H1 (cell line): ENCODE data around the gene ARHGAP24. TPM values are rescaled to one million over a fixed set of nuclear protein-coding genes. Genes with fewer than 3 reads are reported as not detected.

Experiments used
- CTCF ChIA-PET: fragments of 300-600 bp; sonication (Branson Sonifier 250); formaldehyde crosslinking; loops from one replicate; lab custom pipeline; 2021; ENCODE audit not compliant: partially characterized antibody; lab: Charles Lee
- POLR2A ChIA-PET: fragments of 300-600 bp; sonication (Branson Sonifier 250); formaldehyde crosslinking; loops from one replicate; lab custom pipeline; 2021; ENCODE audit warnings: inconsistent platforms; ENCODE audit not compliant: partially characterized antibody; lab: Charles Lee
- DNase-seq, 2 experiments: peaks; one replicate each; pipeline versions ENCODE4 v3.0.0 to v3.0.0-alpha.2; 2010 to 2022; ENCODE audit warnings: low spot score in 2 of 2, low read depth in 1 of 2, mixed read lengths in 1 of 2
- FAIRE-seq: peaks from 2 replicates; lab custom pipeline; 2011; peaks lifted over from hg19 to GRCh38; lab: Jason Lieb, UNC
- H2AFZ ChIP-seq: 2 replicates; pipeline ENCODE4 v1.8.1; 2012; ENCODE audit warnings: low read length, inconsistent platforms
- H2AK5ac ChIP-seq: 2 replicates; pipeline ENCODE4 v1.6.1; 2013; ENCODE audit warnings: low read depth, low read length
- H2BK120ac ChIP-seq: replicated peaks from 2 replicates; pipeline ENCODE3; 2013; ENCODE audit warnings: low read depth, low read length, inconsistent platforms
- H2BK12ac ChIP-seq: 2 replicates; pipeline ENCODE4 v1.6.1; 2013; ENCODE audit warnings: low read depth, low read length
- H2BK15ac ChIP-seq: 2 replicates; pipeline ENCODE4 v1.6.1; 2013; ENCODE audit warnings: low read length
- H2BK20ac ChIP-seq: 2 replicates; pipeline ENCODE4 v1.6.1; 2013; ENCODE audit warnings: low read length
- H2BK5ac ChIP-seq: 2 replicates; pipeline ENCODE4 v1.6.1; 2013; ENCODE audit warnings: low read depth, low read length
- H3K14ac ChIP-seq: 2 replicates; pipeline ENCODE4 v1.6.1; 2013; ENCODE audit warnings: inconsistent platforms; ENCODE audit not compliant: insufficient read length
- H3K18ac ChIP-seq: 2 replicates; pipeline ENCODE4 v1.6.1; 2013; ENCODE audit warnings: low read length; ENCODE audit errors: extremely low read depth
- H3K23ac ChIP-seq: 2 replicates; pipeline ENCODE4 v1.6.1; 2013; ENCODE audit warnings: inconsistent platforms; ENCODE audit not compliant: insufficient read length
- H3K23me2 ChIP-seq: 2 replicates; pipeline ENCODE4 v1.6.1; 2013; ENCODE audit warnings: low read depth, low read length
- H3K27ac ChIP-seq: 2 replicates; pipeline ENCODE4 v1.6.1; 2011; ENCODE audit warnings: low read depth, low read length, inconsistent platforms
- H3K27me3 ChIP-seq, 4 experiments: replicated peaks in 1 of 4; 1 replicate in 1 of 4; 2 replicates in 3 of 4; pipeline versions ENCODE4 v1.6.1 to v1.8.1; 2011 to 2013; ENCODE audit warnings: low read length in 3 of 4, mild to moderate bottlenecking in 3 of 4, inconsistent platforms in 2 of 4, mixed read lengths in 2 of 4, moderate library complexity in 1 of 4; ENCODE audit not compliant: control insufficient read depth in 3 of 4, insufficient read depth in 3 of 4; ENCODE audit errors: extremely low read depth in 1 of 4
- H3K36me3 ChIP-seq, 4 experiments: 2 replicates each; pipeline versions ENCODE4 v1.6.1 to v1.8.1; 2011 to 2013; ENCODE audit warnings: mild to moderate bottlenecking in 4 of 4, low read length in 3 of 4, moderate library complexity in 2 of 4, control low read depth in 1 of 4, inconsistent platforms in 1 of 4; ENCODE audit not compliant: insufficient read depth in 4 of 4, control insufficient read depth in 2 of 4
- H3K4ac ChIP-seq: replicated peaks from 2 replicates; pipeline ENCODE3; 2013; ENCODE audit warnings: low read length, low read depth, mixed read lengths, inconsistent platforms; ENCODE audit not compliant: insufficient read length
- H3K4me1 ChIP-seq, 4 experiments: replicated peaks in 1 of 4; 1 replicate in 1 of 4; 2 replicates in 3 of 4; pipeline versions ENCODE4 v1.6.1 to v1.8.1; 2011 to 2013; ENCODE audit warnings: low read length in 3 of 4, inconsistent platforms in 2 of 4, mixed read lengths in 1 of 4; ENCODE audit not compliant: insufficient read depth in 4 of 4, control insufficient read depth in 3 of 4
- H3K4me2 ChIP-seq, 2 experiments: 2 replicates each; pipeline versions ENCODE4 v1.6.1 to v1.8.1; 2011 to 2013; ENCODE audit warnings: low read depth in 2 of 2, low read length in 2 of 2, control low read depth in 1 of 2, inconsistent platforms in 1 of 2, mild to moderate bottlenecking in 1 of 2; ENCODE audit not compliant: insufficient read depth in 1 of 2
- H3K4me3 ChIP-seq, 4 experiments: fragments of 200-600, 300-600 bp in 1 of 4; sonication (generic), shearing (Covaris generic), sonication (Bioruptor Twin) in 1 of 4; 2 replicates each; pipeline versions ENCODE4 v1.5.1 to v1.8.1; 2011 to 2016; ENCODE audit warnings: low read length in 4 of 4, low read depth in 3 of 4, control low read depth in 2 of 4, inconsistent platforms in 2 of 4, mild to moderate bottlenecking in 2 of 4, mixed read lengths in 1 of 4, moderate library complexity in 1 of 4; ENCODE audit not compliant: insufficient read depth in 2 of 4; ENCODE audit errors: extremely low read depth in 1 of 4
- H3K56ac ChIP-seq: replicated peaks from 2 replicates; pipeline ENCODE3; 2013; ENCODE audit warnings: low read depth, mild to moderate bottlenecking, mixed read lengths, low read length, inconsistent platforms; ENCODE audit not compliant: insufficient read length
- H3K79me1 ChIP-seq: 2 replicates; pipeline ENCODE4 v1.6.1; 2013; ENCODE audit warnings: low read depth, low read length, control low read depth
- H3K79me2 ChIP-seq, 2 experiments: 2 replicates each; pipeline versions ENCODE4 v1.6.1 to v1.8.1; 2012 to 2013; ENCODE audit warnings: low read length in 2 of 2, mild to moderate bottlenecking in 2 of 2, inconsistent platforms in 1 of 2; ENCODE audit not compliant: insufficient read depth in 2 of 2, control insufficient read depth in 1 of 2
- H3K9ac ChIP-seq, 4 experiments: replicated peaks in 1 of 4; 1 replicate in 1 of 4; 2 replicates in 3 of 4; pipeline versions ENCODE4 v1.6.1 to v1.8.1; 2011 to 2013; ENCODE audit warnings: low read depth in 3 of 4, low read length in 3 of 4, control low read depth in 2 of 4, mild to moderate bottlenecking in 2 of 4, moderate library complexity in 2 of 4, inconsistent platforms in 1 of 4; ENCODE audit errors: extremely low read depth in 1 of 4
- H3K9me3 ChIP-seq, 2 experiments: 2 replicates each; pipeline versions ENCODE4 v1.6.1 to v1.8.1; 2012 to 2013; ENCODE audit warnings: mild to moderate bottlenecking in 2 of 2, moderate library complexity in 2 of 2, control low read depth in 1 of 2, inconsistent platforms in 1 of 2, low read depth in 1 of 2, low read length in 1 of 2, mixed read lengths in 1 of 2; ENCODE audit not compliant: insufficient read depth in 2 of 2
- H4K20me1 ChIP-seq, 2 experiments: replicated peaks in 1 of 2; 2 replicates each; pipeline versions ENCODE3 to v1.8.1; 2011 to 2013; ENCODE audit warnings: inconsistent platforms in 2 of 2, low read length in 2 of 2, mild to moderate bottlenecking in 1 of 2; ENCODE audit not compliant: insufficient read depth in 2 of 2, control insufficient read depth in 1 of 2
- H4K5ac ChIP-seq: 2 replicates; pipeline ENCODE4 v1.6.1; 2013; ENCODE audit warnings: low read length, low read depth, mixed read lengths, inconsistent platforms; ENCODE audit not compliant: insufficient read length
- H4K8ac ChIP-seq: 2 replicates; pipeline ENCODE4 v1.8.0; 2013; ENCODE audit warnings: mild to moderate bottlenecking, moderate library complexity, low read length, inconsistent platforms; ENCODE audit not compliant: insufficient read depth; ENCODE audit errors: extremely low read depth
- H4K91ac ChIP-seq: replicated peaks from 2 replicates; pipeline ENCODE3; 2013; ENCODE audit warnings: low read length, mixed read lengths, inconsistent platforms; ENCODE audit not compliant: insufficient read length
- BCL11A ChIP-seq, 2 experiments: IDR thresholded peaks; one replicate each; pipeline ENCODE4 v1.6.1; 2011; ENCODE audit warnings: low read depth in 2 of 2, low read length in 2 of 2, mild to moderate bottlenecking in 2 of 2
- CBX5 ChIP-seq: fragments of 300-800, 300-1000 bp; sonication (generic); IDR thresholded peaks from 2 replicates; pipeline ENCODE4 v1.7.1; 2016; ENCODE audit warnings: antibody characterized with exemption, low read length, low read depth
- CHD2 ChIP-seq: IDR thresholded peaks from 2 replicates; pipeline ENCODE4 v1.6.1; 2012; ENCODE audit warnings: low read length, improper control_type of control experiment
- EZH2 ChIP-seq: fragments of 200-600 bp; sonication (generic); IDR thresholded peaks from 2 replicates; pipeline ENCODE4 v1.7.1; 2012; ENCODE audit warnings: low read depth, mild to moderate bottlenecking, moderate library complexity, low read length, inconsistent platforms; ENCODE audit not compliant: severe bottlenecking
- GTF2F1 ChIP-seq: IDR thresholded peaks from 2 replicates; pipeline ENCODE4 v1.6.1; 2012; ENCODE audit warnings: low read depth, low read length, improper control_type of control experiment, borderline replicate concordance
- HDAC2 ChIP-seq, 2 experiments: fragments of 300-600 bp in 1 of 2; sonication (generic) in 1 of 2; IDR thresholded peaks; 2 replicates each; pipeline ENCODE4 v1.6.1; 2011 to 2012; ENCODE audit warnings: low read depth in 2 of 2, low read length in 2 of 2, mild to moderate bottlenecking in 2 of 2, moderate library complexity in 2 of 2, borderline replicate concordance in 1 of 2, inconsistent platforms in 1 of 2
- JUN ChIP-seq: IDR thresholded peaks from 2 replicates; pipeline ENCODE4 v1.6.1; 2011; ENCODE audit warnings: low read depth, mild to moderate bottlenecking, improper control_type of control experiment, low read length
- KDM1A ChIP-seq: fragments of 200-600, 300-600 bp; sonication (generic); IDR thresholded peaks from 2 replicates; pipeline ENCODE4 v1.7.1; 2016; ENCODE audit warnings: mild to moderate bottlenecking, low read length, borderline replicate concordance
- PHF8 ChIP-seq: fragments of 200-600 bp; sonication (generic); conservative IDR thresholded peaks from 2 replicates; pipeline ENCODE4 v1.7.1; 2012; ENCODE audit warnings: low read depth, mild to moderate bottlenecking, inconsistent platforms, low read length, moderate library complexity
- RFX5 ChIP-seq: IDR thresholded peaks from 2 replicates; pipeline ENCODE4 v1.6.1; 2011; ENCODE audit warnings: low read depth, low read length, improper control_type of control experiment, borderline replicate concordance
- RXRA ChIP-seq: IDR thresholded peaks from 2 replicates; pipeline ENCODE4 v1.6.1; 2011; ENCODE audit warnings: low read depth, mild to moderate bottlenecking, low read length, moderate library complexity; ENCODE audit not compliant: insufficient read depth
- TAF7 ChIP-seq: optimal IDR thresholded peaks from 2 replicates; pipeline ENCODE3; 2011; ENCODE audit warnings: low read depth, mild to moderate bottlenecking, inconsistent platforms, low read length, moderate library complexity, borderline replicate concordance
- TBP ChIP-seq: IDR thresholded peaks from 2 replicates; pipeline ENCODE4 v1.6.1; 2011; ENCODE audit warnings: low read depth, low read length, improper control_type of control experiment
- TEAD4 ChIP-seq: IDR thresholded peaks from 2 replicates; pipeline ENCODE4 v1.6.1; 2012; ENCODE audit warnings: low read depth, low read length, inconsistent platforms, mixed read lengths
- WGBS, 2 experiments: shearing (Covaris generic) in 1 of 2; methylation state at CpG; one replicate each; pipeline versions ENCODE4 v1.1.6 to v1.1.7; 2013 to 2015; ENCODE audit warnings: low lambda C conversion rate in 2 of 2, mixed read lengths in 2 of 2, inconsistent platforms in 1 of 2, low coverage in 1 of 2, missing lambda C conversion rate in 1 of 2; ENCODE audit not compliant: insufficient replicate concordance in 2 of 2, insufficient coverage in 1 of 2, insufficient read length in 1 of 2; ENCODE audit errors: extremely low coverage in 1 of 2, missing lambda C conversion rate in 1 of 2; 5-methylcytosine and 5-hydroxymethylcytosine counted together
- polyA plus RNA-seq, 7 experiments: library from polyadenylated mRNA; depleted of rRNA in 3 of 7; stranded (reverse) in 5 of 7; unstranded in 2 of 7; fragments of >200 nt in 5 of 7; fragments of 200-250 nt in 2 of 7; gene quantifications; 1 replicate in 5 of 7; 2 replicates in 1 of 7; 4 replicates in 1 of 7; pipeline versions ENCODE4 v1.2.1 to v1.2.3, GENCODE V29; 2011 to 2013; ENCODE audit warnings: missing spikeins in 2 of 7, mixed read lengths in 2 of 7
- total RNA-seq: library from RNA; stranded (reverse); fragmentation: NEBNext Ultra II Directional; extraction: Animal tissue kit (Norgen Biotek cat#: 25700); gene quantifications from 2 replicates; pipeline ENCODE4 v1.2.1, GENCODE V29; 2021

The ARHGAP24 gene
- total and polyA plus RNA-seq, 2 of the 8 experiments (the other 6 are each of a cell fraction or from before 2014, with no cell fraction given) = 0.08 to 0.50 TPM

GRCh38 chr4:85783900-85784299 lies 308.9 kb downstream of the ARHGAP24 start:
- H3K79me2 ChIP-seq = no peaks in the 10 kb centered on the region
- H3K4me1 ChIP-seq = no peaks in the 10 kb centered on the region
- POLR2A ChIA-PET = no interaction called here
- FAIRE-seq (no peak), DNase-seq (no peak)
- no peak overlapping the region for H4K8ac ChIP-seq
- H2BK15ac ChIP-seq = no peak overlapping the region
- no peak overlapping the region for H4K91ac ChIP-seq
- CTCF ChIA-PET = interaction anchor here (2.8 kb wide), 1 partner anchor 13 kb away, joined by 9 read pairs; no protein-coding TSS in a partner anchor
- H3K56ac ChIP-seq = no peak overlapping the region
- H2BK120ac ChIP-seq = no peak overlapping the region
- WGBS, 2 experiments = 95% methylated on average over 1 of the region's 1 CpG; no CpG with 5 or more reads in 1 of the 2 experiments
- H3K4ac ChIP-seq = no peak overlapping the region
- TF ChIP-seq CBX5 (no peak), TBP (no peak), TAF7 (no peak), HDAC2 (IDR thresholded peaks at IDR 0.05; ENCODE audit: borderline replicate concordance in 1 of 2, low read depth in 2 of 2, low read length in 2 of 2) (no peak), TEAD4 (no peak), BCL11A (IDR thresholded peaks at IDR 0.05; ENCODE audit: low read depth in 2 of 2, low read length in 2 of 2) (no peak), EZH2 (no peak), RFX5 (no peak), PHF8 (no peak), GTF2F1 (no peak), JUN (no peak), KDM1A (no peak), RXRA (no peak), CHD2 (no peak)
- H3K23me2 ChIP-seq = no peaks in the 10 kb centered on the region
- H4K5ac ChIP-seq = no peak overlapping the region
- no peak overlapping the region for H3K4me3 ChIP-seq
- no peak overlapping the region for H3K4me2 ChIP-seq
- no peaks in the 10 kb centered on the region for H3K36me3 ChIP-seq
- H2BK20ac ChIP-seq = no peak overlapping the region
- H3K14ac ChIP-seq = no peak overlapping the region
- no peaks in the 10 kb centered on the region for H3K9me3 ChIP-seq
- H2BK5ac ChIP-seq = no peak overlapping the region
- H4K20me1 ChIP-seq = no peaks in the 10 kb centered on the region
- no peak overlapping the region for H3K27ac ChIP-seq
- H2AK5ac ChIP-seq = no peak overlapping the region
- no peak overlapping the region for H3K9ac ChIP-seq
- no peaks in the 10 kb centered on the region for H3K79me1 ChIP-seq
- no peak overlapping the region for H3K18ac ChIP-seq
- H3K23ac ChIP-seq = no peak overlapping the region
- no peak overlapping the region for H2AFZ ChIP-seq
- H2BK12ac ChIP-seq = no peak overlapping the region
- H3K27me3 ChIP-seq = no peaks in the 10 kb centered on the region
